Adipocyte (in vitro differentiated cells): ENCODE results near the gene CD74.
A peak's percentile ranks its signal among the peaks of the same experiment; 100 is the strongest.
"Not testable (repeated sequence)": the region's sequence is repeated elsewhere in the genome, so short reads cannot be mapped to it uniquely, and the experiment has no call there.

Source experiments
- DNase-seq: peaks from one replicate; pipeline ENCODE4 v3.0.0-alpha.2; 2015; ENCODE audit warnings: low read depth
- H3K27me3 ChIP-seq: replicated peaks from 2 replicates; pipeline ENCODE4 v1.7.0; 2013; ENCODE audit warnings: mild to moderate bottlenecking, low read length, moderate library complexity; ENCODE audit not compliant: control insufficient read depth, insufficient read depth
- H3K36me3 ChIP-seq: 2 replicates; pipeline ENCODE4 v1.7.0; 2013; ENCODE audit warnings: low read length, mild to moderate bottlenecking, moderate library complexity; ENCODE audit not compliant: control insufficient read depth, insufficient read depth, severe bottlenecking
- H3K4me1 ChIP-seq: 2 replicates; pipeline ENCODE4 v1.7.0; 2013; ENCODE audit warnings: mild to moderate bottlenecking, low read length, moderate library complexity; ENCODE audit not compliant: control insufficient read depth, insufficient read depth
- H3K4me3 ChIP-seq: 2 replicates; pipeline ENCODE4 v1.7.0; 2013; ENCODE audit warnings: mild to moderate bottlenecking, low read length, moderate library complexity
- H3K9ac ChIP-seq: 2 replicates; pipeline ENCODE4 v1.7.0; 2013; ENCODE audit warnings: mild to moderate bottlenecking, low read length, moderate library complexity
- H3K9me3 ChIP-seq: 2 replicates; pipeline ENCODE4 v1.7.0; 2013; ENCODE audit warnings: mild to moderate bottlenecking, low read length, moderate library complexity; ENCODE audit not compliant: control insufficient read depth

The CD74 gene

GRCh38 chr5:150422075-150422474, 9.4 kb upstream of the CD74 start:
- H3K9me3 ChIP-seq, result no peaks in the 10 kb centered on the region
- no peaks in the 10 kb centered on the region for H3K4me1 ChIP-seq
- H3K36me3 ChIP-seq, result no peaks in the 10 kb centered on the region
- H3K27me3 ChIP-seq, result no peaks in the 10 kb centered on the region
- DNase-seq, result no peak
- H3K4me3 ChIP-seq, result no peak overlapping the region
- no peak overlapping the region for H3K9ac ChIP-seq

- no peak overlapping the region for H3K4me3 ChIP-seq
- H3K36me3 ChIP-seq, result no peaks in the 10 kb centered on the region
- no peak for DNase-seq
- no peak overlapping the region for H3K9ac ChIP-seq
- no peaks in the 10 kb centered on the region for H3K9me3 ChIP-seq
- no peaks in the 10 kb centered on the region for H3K4me1 ChIP-seq
- no peaks in the 10 kb centered on the region for H3K27me3 ChIP-seq
Observed at GRCh38 chr5:150419630-150420270, 7.0 kb upstream of the CD74 start.

- not testable (repeated sequence) for H3K4me1 ChIP-seq, H3K36me3 ChIP-seq, H3K9ac ChIP-seq, DNase-seq, H3K4me3 ChIP-seq, H3K27me3 ChIP-seq, H3K9me3 ChIP-seq
Observed at GRCh38 chr5:150413902-150414790, 1.4 kb upstream of the CD74 start.

GRCh38 chr5:150413176-150413901, 629 bp upstream of the CD74 start:
- H3K4me3 ChIP-seq, result no peak overlapping the region
- no peaks in the 10 kb centered on the region for H3K27me3 ChIP-seq
- no peak for DNase-seq
- H3K36me3 ChIP-seq, result no peaks in the 10 kb centered on the region
- H3K9ac ChIP-seq, result no peak overlapping the region
- H3K4me1 ChIP-seq, result peaks cover 6% of the 10 kb centered on the region
- no peaks in the 10 kb centered on the region for H3K9me3 ChIP-seq

- Histone ChIP-seq H3K4me3 (no peak overlapping the region), H3K9ac (no peak overlapping the region), H3K36me3 (no peaks in the 10 kb centered on the region), H3K9me3 (no peaks in the 10 kb centered on the region), H3K27me3 (no peaks in the 10 kb centered on the region), H3K4me1 (peaks cover 6% of the 10 kb centered on the region)
- peak; percentile 24 for DNase-seq
Observed at GRCh38 chr5:150411245-150411979, 1.3 kb downstream of the CD74 start.

- peak; percentile 90 for DNase-seq
- H3K4me3 ChIP-seq, result no peak overlapping the region
- no peak overlapping the region for H3K9ac ChIP-seq
- no peaks in the 10 kb centered on the region for H3K27me3 ChIP-seq
- H3K4me1 ChIP-seq, result peaks cover 6% of the 10 kb centered on the region
- no peaks in the 10 kb centered on the region for H3K9me3 ChIP-seq
- H3K36me3 ChIP-seq, result no peaks in the 10 kb centered on the region
Observed at GRCh38 chr5:150410524-150411244, 2.0 kb downstream of the CD74 start.

- no peaks in the 10 kb centered on the region for H3K36me3 ChIP-seq
- H3K4me3 ChIP-seq, result peak overlapping the region; percentile 29
- peak; percentile 95 for DNase-seq
- no peaks in the 10 kb centered on the region for H3K27me3 ChIP-seq
- H3K9me3 ChIP-seq, result no peaks in the 10 kb centered on the region
- peaks cover 6% of the 10 kb centered on the region for H3K4me1 ChIP-seq
- H3K9ac ChIP-seq, result no peak overlapping the region
Observed at GRCh38 chr5:150409638-150410523, 2.8 kb downstream of the CD74 start.

- no peaks in the 10 kb centered on the region for H3K9me3 ChIP-seq
- H3K4me1 ChIP-seq, result peaks cover 6% of the 10 kb centered on the region
- no peaks in the 10 kb centered on the region for H3K36me3 ChIP-seq
- H3K4me3 ChIP-seq, result no peak overlapping the region
- H3K9ac ChIP-seq, result no peak overlapping the region
- no peaks in the 10 kb centered on the region for H3K27me3 ChIP-seq
- DNase-seq, result no peak
Observed at GRCh38 chr5:150408231-150408943, 4.3 kb downstream of the CD74 start.

GRCh38 chr5:150407096-150407720, 5.5 kb downstream of the CD74 start:
- no peak for DNase-seq
- peaks cover 6% of the 10 kb centered on the region for H3K4me1 ChIP-seq
- no peaks in the 10 kb centered on the region for H3K9me3 ChIP-seq
- H3K36me3 ChIP-seq, result no peaks in the 10 kb centered on the region
- no peak overlapping the region for H3K9ac ChIP-seq
- H3K27me3 ChIP-seq, result no peaks in the 10 kb centered on the region
- H3K4me3 ChIP-seq, result no peak overlapping the region
